Measurements from ENCODE around the gene CDH8. TPM values are rescaled to one million over a fixed set of nuclear protein-coding genes. Genes with fewer than 3 reads are reported as not detected.
A peak's percentile ranks its signal among the peaks of the same experiment; 100 is the strongest.

CDH8 gene
- total and polyA plus RNA-seq, 8 donors = 0.05 to 0.20 (median 0.15) TPM; not detected in 4

DNA sequence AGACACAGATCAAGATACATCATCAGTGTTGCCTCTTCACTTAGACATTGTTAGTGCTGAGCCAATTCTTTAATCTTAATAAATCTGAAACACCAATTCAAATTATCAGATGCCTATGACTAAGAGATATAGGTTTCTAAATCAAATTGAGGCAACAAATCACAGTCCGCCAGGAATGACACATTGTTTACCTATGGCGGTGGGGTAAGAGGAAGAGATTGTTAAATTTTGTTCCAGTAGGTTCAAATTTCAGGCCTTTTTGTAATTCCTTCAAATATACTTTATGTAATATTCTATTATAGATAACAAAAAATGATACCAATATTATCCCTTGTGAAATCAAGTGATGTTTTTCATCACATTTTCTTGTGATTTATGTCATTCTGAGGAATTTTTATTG, 145.9 kb downstream of the CDH8 start:
- Histone ChIP-seq H3K27me3 (no peaks in the 10 kb centered on the region), H3K4me3 (no peak overlapping the region), H3K27ac (no peak overlapping the region), H3K9me3 (no peaks in the 10 kb centered on the region), H3K4me1 (no peaks in the 10 kb centered on the region), H3K36me3 (no peaks in the 10 kb centered on the region)
- ATAC-seq (no peak), FAIRE-seq (no peak), DNase-seq (no peak)
- intact Hi-C loops (cut with DNase I) = no loop called here
- WGBS, 2 donors = 63 to 65% methylated on average over 2 of the region's 2 CpGs
- TF ChIP-seq, protein P1, sequence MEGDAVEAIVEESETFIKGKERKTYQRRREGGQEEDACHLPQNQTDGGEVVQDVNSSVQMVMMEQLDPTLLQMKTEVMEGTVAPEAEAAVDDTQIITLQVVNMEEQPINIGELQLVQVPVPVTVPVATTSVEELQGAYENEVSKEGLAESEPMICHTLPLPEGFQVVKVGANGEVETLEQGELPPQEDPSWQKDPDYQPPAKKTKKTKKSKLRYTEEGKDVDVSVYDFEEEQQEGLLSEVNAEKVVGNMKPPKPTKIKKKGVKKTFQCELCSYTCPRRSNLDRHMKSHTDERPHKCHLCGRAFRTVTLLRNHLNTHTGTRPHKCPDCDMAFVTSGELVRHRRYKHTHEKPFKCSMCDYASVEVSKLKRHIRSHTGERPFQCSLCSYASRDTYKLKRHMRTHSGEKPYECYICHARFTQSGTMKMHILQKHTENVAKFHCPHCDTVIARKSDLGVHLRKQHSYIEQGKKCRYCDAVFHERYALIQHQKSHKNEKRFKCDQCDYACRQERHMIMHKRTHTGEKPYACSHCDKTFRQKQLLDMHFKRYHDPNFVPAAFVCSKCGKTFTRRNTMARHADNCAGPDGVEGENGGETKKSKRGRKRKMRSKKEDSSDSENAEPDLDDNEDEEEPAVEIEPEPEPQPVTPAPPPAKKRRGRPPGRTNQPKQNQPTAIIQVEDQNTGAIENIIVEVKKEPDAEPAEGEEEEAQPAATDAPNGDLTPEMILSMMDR (IDR thresholded peaks at IDR 0.05) = no peak

- H3K36me3 ChIP-seq = no peaks in the 10 kb centered on the region
- FAIRE-seq (no peak), DNase-seq (no peak), ATAC-seq (peak in 2 of 4 donors; percentile 34 to 51)
- no peaks in the 10 kb centered on the region for H3K9me3 ChIP-seq
- no peak overlapping the region for H3K27ac ChIP-seq
- H3K4me1 ChIP-seq = no peaks in the 10 kb centered on the region
- H3K4me3 ChIP-seq = no peak overlapping the region
- intact Hi-C loops (cut with DNase I) = no loop called here
- TF ChIP-seq, protein P1 (IDR thresholded peaks at IDR 0.05) = no peak
- 64 to 66% methylated on average over 4 of the region's 4 CpGs for WGBS, 2 donors
- no peaks in the 10 kb centered on the region for H3K27me3 ChIP-seq
These were observed 148.3 kb downstream of the CDH8 start for GRCh38 chr16:61887903-61888302.

- WGBS, 2 donors = 57 to 59% methylated on average over 6 of the region's 6 CpGs
- FAIRE-seq (no peak), ATAC-seq (no peak)
These were observed 150.9 kb downstream of the CDH8 start for GRCh38 chr16:61885343-61885742.

DNA sequence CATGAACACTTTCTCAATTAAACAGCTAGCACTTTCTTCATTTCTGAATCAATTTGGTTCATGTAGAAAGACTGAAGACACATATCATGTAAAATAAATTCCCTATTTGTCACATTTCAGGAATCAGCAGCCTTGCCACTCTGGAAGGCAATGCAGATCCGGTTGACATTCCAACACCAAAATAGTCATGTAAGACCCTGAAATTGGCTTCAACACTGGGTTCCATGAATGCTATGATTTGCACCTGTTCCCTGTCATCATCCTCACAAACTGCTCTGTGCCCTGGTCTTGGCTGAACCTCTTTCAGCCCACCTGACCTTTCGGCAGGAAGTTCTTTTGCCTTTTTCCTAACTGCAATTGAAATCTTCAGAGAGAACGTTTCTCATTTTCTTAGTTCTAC, 156.9 kb downstream of the CDH8 start:
- ATAC-seq = no peak
- 50 to 65% methylated on average over 3 of the region's 3 CpGs for WGBS, 2 donors
- intact Hi-C loops (cut with DNase I) = no loop called here
- Histone ChIP-seq H3K4me3 (no peak overlapping the region), H3K27me3 (no peaks in the 10 kb centered on the region), H3K4me1 (no peaks in the 10 kb centered on the region), H3K27ac (no peak overlapping the region), H3K9me3 (no peaks in the 10 kb centered on the region), H3K36me3 (no peaks in the 10 kb centered on the region)
- no peak for FAIRE-seq
- TF ChIP-seq, protein P1 (IDR thresholded peaks at IDR 0.05) = no peak
- no peak for DNase-seq

More at GRCh38 chr16:61885343-61885742, 150.9 kb downstream of the CDH8 start:
- no peak for DNase-seq
- H3K27me3 ChIP-seq = no peaks in the 10 kb centered on the region
- intact Hi-C loops (cut with DNase I) = no loop called here
- H3K4me3 ChIP-seq = no peak overlapping the region
- TF ChIP-seq, protein P1 (IDR thresholded peaks at IDR 0.05) = no peak
- no peaks in the 10 kb centered on the region for H3K36me3 ChIP-seq
- H3K27ac ChIP-seq = no peak overlapping the region
- no peaks in the 10 kb centered on the region for H3K4me1 ChIP-seq
- H3K9me3 ChIP-seq = no peaks in the 10 kb centered on the region

DNA sequence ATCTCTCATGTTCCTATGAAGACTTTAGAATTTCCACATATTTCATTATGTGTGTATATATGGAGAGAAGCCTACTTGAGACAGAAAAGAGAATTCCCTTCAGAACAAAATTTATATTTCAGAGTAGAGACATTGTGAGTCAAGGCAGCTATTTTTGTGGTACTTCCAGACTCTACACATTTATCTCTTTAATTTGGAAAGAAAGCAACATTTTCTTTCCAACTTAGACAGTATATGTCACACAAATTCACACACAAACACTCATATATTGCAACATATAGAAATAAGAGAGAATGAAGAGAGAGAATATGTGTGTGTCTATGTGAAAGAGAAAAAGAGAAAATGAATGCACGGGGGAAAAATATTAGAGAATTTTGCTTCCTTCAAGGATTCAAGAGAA, 158.8 kb downstream of the CDH8 start:
- no peaks in the 10 kb centered on the region for H3K27me3 ChIP-seq
- H3K27ac ChIP-seq = no peak overlapping the region
- H3K4me3 ChIP-seq = no peak overlapping the region
- H3K9me3 ChIP-seq = no peaks in the 10 kb centered on the region
- no peak for DNase-seq
- 51 to 80% methylated on average over 1 of the region's 1 CpG for WGBS, 2 donors
- ATAC-seq = no peak
- TF ChIP-seq, protein P1 (IDR thresholded peaks at IDR 0.05) = no peak
- no peak for FAIRE-seq
- no peaks in the 10 kb centered on the region for H3K4me1 ChIP-seq
- H3K36me3 ChIP-seq = no peaks in the 10 kb centered on the region
- intact Hi-C loops (cut with DNase I) = no loop called here

All from pancreas (tissue), 10 donors.